ENCODE data around the gene TNFSF8.

TNFSF8 gene

DNA sequence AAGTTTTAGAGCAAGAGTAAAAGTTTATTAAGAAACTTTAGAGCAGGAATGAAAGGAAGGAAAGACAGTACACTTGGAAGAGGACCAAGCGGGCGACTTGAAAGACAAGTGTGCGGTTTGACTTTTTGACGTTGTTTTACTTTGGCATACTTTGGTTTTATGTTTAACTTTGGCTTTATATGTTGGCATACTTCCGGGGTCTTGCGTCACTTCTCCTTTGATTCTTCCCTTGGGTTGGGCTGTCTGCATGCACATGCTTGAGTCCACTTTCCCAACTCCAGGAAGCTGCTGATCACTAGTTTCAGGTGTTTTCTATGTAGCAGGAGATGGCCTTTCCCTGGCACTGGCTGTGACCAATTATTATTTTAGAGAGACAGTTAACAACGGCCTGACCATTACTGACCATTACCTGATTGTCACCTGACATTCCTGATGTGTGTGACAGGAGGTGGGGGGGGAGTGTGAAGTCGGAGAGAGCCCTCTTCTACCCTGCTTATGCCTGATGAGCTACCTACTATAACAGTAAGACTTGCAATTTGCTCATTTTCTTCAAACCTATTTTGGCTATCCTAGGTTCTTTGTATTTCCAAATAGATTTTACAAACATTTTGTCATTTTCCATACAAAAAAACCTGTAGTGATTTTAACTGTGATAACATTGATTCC, 45.5 kb downstream of the TNFSF8 start:
- peak overlapping the region; percentile 9 for H3K9ac ChIP-seq (ENCODE audit: low read length)
- no peaks in the 10 kb centered on the region for H3K9me3 ChIP-seq (ENCODE audit: control insufficient read depth, low read length)
- H3K36me3 ChIP-seq (ENCODE audit: control insufficient read depth, insufficient read depth, low read length) = no peaks in the 10 kb centered on the region
- H3K4me3 ChIP-seq (ENCODE audit: low read length) = no peak overlapping the region
- H3K4me1 ChIP-seq (ENCODE audit: control insufficient read depth, insufficient read depth, low read length) = peaks cover 14% of the 10 kb centered on the region
- H3K27me3 ChIP-seq (ENCODE audit: control insufficient read depth, insufficient read depth, low read length) = no peaks in the 10 kb centered on the region

DNA sequence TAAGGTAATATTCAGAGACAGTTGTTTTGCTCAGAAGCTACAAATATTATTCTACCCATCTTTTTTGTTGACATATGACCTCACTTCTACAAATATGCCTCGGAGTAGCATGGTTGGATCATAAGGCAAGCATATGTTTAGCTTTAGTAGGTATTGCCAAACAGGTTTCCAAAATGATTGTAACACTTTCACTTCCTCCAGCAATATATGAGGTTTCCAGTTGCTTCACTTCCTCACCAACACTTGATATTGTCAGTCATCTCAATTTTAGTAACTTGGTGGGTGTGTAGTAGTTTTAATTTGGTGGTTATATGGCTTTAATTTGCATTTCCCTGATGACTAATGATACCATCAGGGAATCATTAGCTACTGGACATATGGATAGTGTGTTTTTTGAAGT, 46.7 kb downstream of the TNFSF8 start:
- peaks cover 6% of the 10 kb centered on the region for H3K4me1 ChIP-seq (ENCODE audit: control insufficient read depth, insufficient read depth, low read length)
- H3K36me3 ChIP-seq (ENCODE audit: control insufficient read depth, insufficient read depth, low read length) = no peaks in the 10 kb centered on the region
- no peak overlapping the region for H3K4me3 ChIP-seq (ENCODE audit: low read length)
- H3K9ac ChIP-seq (ENCODE audit: low read length) = no peak overlapping the region
- H3K27me3 ChIP-seq (ENCODE audit: control insufficient read depth, insufficient read depth, low read length) = no peaks in the 10 kb centered on the region
- H3K9me3 ChIP-seq (ENCODE audit: control insufficient read depth, low read length) = no peaks in the 10 kb centered on the region

DNA sequence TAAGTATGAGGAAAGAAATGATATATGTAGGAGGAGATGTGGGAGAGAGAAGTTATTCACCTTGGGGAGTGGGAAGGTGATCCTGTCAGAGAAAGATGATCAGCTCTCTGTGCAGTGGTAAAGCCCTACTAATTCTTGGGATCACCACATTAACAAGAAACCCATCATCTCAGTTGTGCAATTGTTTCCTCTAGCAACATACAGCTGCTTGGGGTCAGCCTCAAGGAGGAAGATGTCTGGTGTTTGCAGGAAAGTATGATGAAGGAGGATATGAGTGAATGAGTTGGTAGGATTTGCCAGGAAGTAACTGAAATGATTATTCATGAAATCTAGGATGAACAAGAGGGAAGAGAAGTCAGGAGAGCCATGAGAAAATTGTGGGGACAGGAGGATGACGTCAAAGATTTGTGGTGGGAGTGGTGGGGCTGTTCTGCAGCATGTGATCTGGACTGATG, 50.1 kb downstream of the TNFSF8 start:
- H3K9ac ChIP-seq (ENCODE audit: low read length) = no peak overlapping the region
- no peaks in the 10 kb centered on the region for H3K9me3 ChIP-seq (ENCODE audit: control insufficient read depth, low read length)
- peaks cover 5% of the 10 kb centered on the region for H3K4me1 ChIP-seq (ENCODE audit: control insufficient read depth, insufficient read depth, low read length)
- H3K36me3 ChIP-seq (ENCODE audit: control insufficient read depth, insufficient read depth, low read length) = no peaks in the 10 kb centered on the region
- H3K27me3 ChIP-seq (ENCODE audit: control insufficient read depth, insufficient read depth, low read length) = no peaks in the 10 kb centered on the region
- H3K4me3 ChIP-seq (ENCODE audit: low read length) = no peak overlapping the region

DNA sequence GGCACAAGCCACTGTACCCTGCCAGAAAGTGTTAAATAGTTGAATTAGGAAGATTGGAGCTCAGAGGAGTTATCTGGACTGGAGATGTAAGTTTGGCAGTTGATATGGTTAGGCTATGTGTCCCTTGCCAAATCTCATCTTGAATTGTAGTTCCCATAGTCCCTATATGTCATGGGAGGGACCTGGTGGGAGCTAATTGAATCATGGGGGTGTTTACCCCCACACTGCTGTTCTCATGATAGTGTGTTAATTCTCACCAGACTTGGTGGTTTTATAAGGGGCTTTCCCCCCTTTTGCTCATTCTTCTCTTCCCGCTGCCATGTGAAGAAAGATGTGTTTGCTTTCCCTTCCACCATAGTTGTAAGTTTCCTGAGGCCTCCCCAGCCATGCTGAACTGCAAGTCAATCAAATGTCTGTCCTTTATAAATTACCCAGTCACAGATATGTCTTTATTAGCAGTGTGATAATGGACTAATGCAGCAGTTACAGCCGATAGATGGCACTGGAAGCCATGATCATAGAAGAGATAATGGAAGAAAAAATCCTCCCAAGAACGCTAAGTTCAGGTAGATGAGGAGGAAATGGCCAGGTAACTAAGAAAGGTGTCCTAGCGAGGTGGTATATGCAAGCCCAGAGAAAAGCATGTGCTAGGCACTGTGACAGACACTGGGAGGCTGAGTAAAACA, 51.4 kb downstream of the TNFSF8 start:
- H3K4me1 ChIP-seq (ENCODE audit: control insufficient read depth, insufficient read depth, low read length) = no peaks in the 10 kb centered on the region
- no peaks in the 10 kb centered on the region for H3K27me3 ChIP-seq (ENCODE audit: control insufficient read depth, insufficient read depth, low read length)
- H3K4me3 ChIP-seq (ENCODE audit: low read length) = no peak overlapping the region
- H3K36me3 ChIP-seq (ENCODE audit: control insufficient read depth, insufficient read depth, low read length) = no peaks in the 10 kb centered on the region
- H3K9me3 ChIP-seq (ENCODE audit: control insufficient read depth, low read length) = no peaks in the 10 kb centered on the region
- no peak overlapping the region for H3K9ac ChIP-seq (ENCODE audit: low read length)

DNA sequence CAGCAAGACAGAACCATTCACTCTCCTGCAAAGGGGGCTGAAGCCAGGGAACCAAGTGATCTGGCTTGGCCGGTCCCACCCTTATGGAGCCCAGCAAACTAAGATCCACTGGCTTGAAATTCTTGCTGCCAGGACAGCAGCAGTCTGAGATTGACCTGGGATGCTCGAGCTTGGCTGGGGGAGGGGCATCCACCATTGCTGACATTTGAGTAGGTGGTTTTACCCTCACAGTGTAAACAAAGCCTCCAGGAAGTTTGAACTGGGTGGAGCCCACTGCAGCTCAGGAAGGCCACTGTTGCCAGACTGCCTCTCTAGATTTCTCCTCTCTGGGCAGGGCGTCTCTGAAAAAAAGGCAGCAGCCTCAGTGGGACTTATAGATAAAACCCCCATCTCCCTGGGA, 60.5 kb downstream of the TNFSF8 start:
- no peak overlapping the region for H3K9ac ChIP-seq (ENCODE audit: low read length)
- H3K4me3 ChIP-seq (ENCODE audit: low read length) = no peak overlapping the region
- no peaks in the 10 kb centered on the region for H3K9me3 ChIP-seq (ENCODE audit: control insufficient read depth, low read length)

DNA sequence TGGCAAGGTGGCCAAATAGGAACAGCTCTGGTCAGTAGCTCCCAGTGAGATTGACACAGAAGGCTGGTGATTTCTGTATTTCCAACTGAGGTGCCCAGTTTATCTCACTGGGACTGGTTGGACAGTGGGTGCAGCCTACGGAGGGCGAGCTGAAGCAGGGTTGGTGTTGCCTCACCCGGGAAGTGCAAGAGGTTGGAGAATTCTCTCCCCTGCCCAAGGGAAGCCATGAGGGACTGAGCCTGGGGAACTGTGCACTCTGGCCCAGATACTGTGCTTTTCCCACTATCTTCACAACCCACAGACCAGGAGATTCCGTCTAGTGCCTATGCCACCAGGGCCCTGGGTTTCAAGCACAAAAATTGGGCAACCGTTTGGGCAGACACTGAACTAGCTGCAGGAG, 61.0 kb downstream of the TNFSF8 start:
- Histone ChIP-seq H3K9me3 (ENCODE audit: control insufficient read depth, low read length) (no peaks in the 10 kb centered on the region), H3K4me3 (ENCODE audit: low read length) (no peak overlapping the region), H3K27me3 (ENCODE audit: control insufficient read depth, insufficient read depth, low read length) (no peaks in the 10 kb centered on the region), H3K36me3 (ENCODE audit: control insufficient read depth, insufficient read depth, low read length) (no peaks in the 10 kb centered on the region), H3K4me1 (ENCODE audit: control insufficient read depth, insufficient read depth, low read length) (peaks cover 13% of the 10 kb centered on the region), H3K9ac (ENCODE audit: low read length) (no peak overlapping the region)

More for the DNA sequence above, 60.5 kb downstream of the TNFSF8 start:
- H3K36me3 ChIP-seq (ENCODE audit: control insufficient read depth, insufficient read depth, low read length) = no peaks in the 10 kb centered on the region
- peaks cover 13% of the 10 kb centered on the region for H3K4me1 ChIP-seq (ENCODE audit: control insufficient read depth, insufficient read depth, low read length)
- no peaks in the 10 kb centered on the region for H3K27me3 ChIP-seq (ENCODE audit: control insufficient read depth, insufficient read depth, low read length)

- H3K9ac ChIP-seq (ENCODE audit: low read length) = no peak overlapping the region
- no peaks in the 10 kb centered on the region for H3K36me3 ChIP-seq (ENCODE audit: control insufficient read depth, insufficient read depth, low read length)
- H3K9me3 ChIP-seq (ENCODE audit: control insufficient read depth, low read length) = no peaks in the 10 kb centered on the region
- no peaks in the 10 kb centered on the region for H3K27me3 ChIP-seq (ENCODE audit: control insufficient read depth, insufficient read depth, low read length)
- H3K4me1 ChIP-seq (ENCODE audit: control insufficient read depth, insufficient read depth, low read length) = peaks cover 13% of the 10 kb centered on the region
- no peak overlapping the region for H3K4me3 ChIP-seq (ENCODE audit: low read length)
Observed at GRCh38 chr9:114867327-114867726, 63.1 kb downstream of the TNFSF8 start.

- Histone ChIP-seq H3K36me3 (ENCODE audit: control insufficient read depth, insufficient read depth, low read length) (no peaks in the 10 kb centered on the region), H3K4me1 (ENCODE audit: control insufficient read depth, insufficient read depth, low read length) (peaks cover 3% of the 10 kb centered on the region), H3K27me3 (ENCODE audit: control insufficient read depth, insufficient read depth, low read length) (no peaks in the 10 kb centered on the region), H3K9ac (ENCODE audit: low read length) (no peak overlapping the region), H3K4me3 (ENCODE audit: low read length) (no peak overlapping the region), H3K9me3 (ENCODE audit: control insufficient read depth, low read length) (no peaks in the 10 kb centered on the region)
Observed at GRCh38 chr9:114864471-114864870, 65.9 kb downstream of the TNFSF8 start.

DNA sequence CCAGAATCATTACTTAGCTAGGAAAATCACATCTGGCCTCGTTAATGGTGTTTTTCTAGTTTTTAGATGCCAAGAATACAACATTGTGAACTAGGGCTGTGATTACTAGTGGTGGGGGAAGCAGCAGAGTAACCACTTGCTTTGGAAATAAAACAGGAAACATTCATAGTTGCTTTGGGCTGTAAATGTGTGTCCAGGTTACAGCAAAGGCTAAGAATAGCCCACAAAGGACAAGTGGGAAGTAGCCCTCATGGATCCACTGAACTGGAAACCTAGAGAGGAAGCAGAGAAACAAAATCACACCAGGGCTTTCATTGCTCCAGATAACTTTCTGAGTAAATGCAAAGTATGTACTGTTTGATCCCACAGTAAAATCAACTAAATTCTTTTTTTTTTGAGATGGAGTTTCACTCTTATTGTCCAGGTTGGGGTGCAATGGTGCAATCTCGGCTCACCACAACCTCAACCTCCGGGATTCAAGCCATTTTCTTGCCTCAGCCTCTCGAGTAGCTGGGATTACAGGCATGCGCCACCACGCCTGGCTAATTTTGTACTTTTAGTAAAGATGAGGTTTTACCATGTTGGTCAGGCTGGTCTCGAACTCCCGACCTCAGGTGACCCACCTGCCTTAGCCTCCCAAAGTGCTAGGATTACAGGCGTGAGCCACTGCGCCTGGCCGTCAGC, 68.3 kb downstream of the TNFSF8 start:
- Histone ChIP-seq H3K27me3 (ENCODE audit: control insufficient read depth, insufficient read depth, low read length) (no peaks in the 10 kb centered on the region), H3K9ac (ENCODE audit: low read length) (no peak overlapping the region), H3K4me1 (ENCODE audit: control insufficient read depth, insufficient read depth, low read length) (no peaks in the 10 kb centered on the region), H3K4me3 (ENCODE audit: low read length) (no peak overlapping the region), H3K36me3 (ENCODE audit: control insufficient read depth, insufficient read depth, low read length) (no peaks in the 10 kb centered on the region), H3K9me3 (ENCODE audit: control insufficient read depth, low read length) (no peaks in the 10 kb centered on the region)

DNA sequence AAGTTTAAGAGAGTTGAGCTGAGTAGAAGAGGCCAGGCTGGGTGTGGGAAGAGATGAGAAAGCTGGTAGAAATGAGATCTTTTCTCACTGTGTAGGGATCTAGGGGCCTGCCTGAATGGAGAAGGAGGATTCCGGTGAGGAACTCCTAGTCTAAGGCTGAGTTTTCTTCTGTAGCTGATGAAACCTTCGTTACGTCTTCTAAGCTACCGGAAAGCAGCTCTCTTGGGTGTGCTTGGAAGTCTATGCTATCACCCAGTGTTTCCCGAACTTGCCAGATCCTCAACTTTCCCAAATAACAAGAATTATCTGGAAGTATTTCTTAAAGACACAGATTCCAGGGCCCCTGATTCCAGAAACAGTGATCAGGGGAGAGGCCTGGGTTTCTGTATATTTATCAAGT, 69.1 kb downstream of the TNFSF8 start:
- Histone ChIP-seq H3K36me3 (ENCODE audit: control insufficient read depth, insufficient read depth, low read length) (no peaks in the 10 kb centered on the region), H3K4me3 (ENCODE audit: low read length) (no peak overlapping the region), H3K4me1 (ENCODE audit: control insufficient read depth, insufficient read depth, low read length) (no peaks in the 10 kb centered on the region), H3K9ac (ENCODE audit: low read length) (no peak overlapping the region), H3K9me3 (ENCODE audit: control insufficient read depth, low read length) (no peaks in the 10 kb centered on the region), H3K27me3 (ENCODE audit: control insufficient read depth, insufficient read depth, low read length) (no peaks in the 10 kb centered on the region)

GRCh38 chr9:114860187-114860586, 70.2 kb downstream of the TNFSF8 start:
- no peak overlapping the region for H3K4me3 ChIP-seq (ENCODE audit: low read length)
- no peaks in the 10 kb centered on the region for H3K27me3 ChIP-seq (ENCODE audit: control insufficient read depth, insufficient read depth, low read length)
- H3K9me3 ChIP-seq (ENCODE audit: control insufficient read depth, low read length) = no peaks in the 10 kb centered on the region
- no peaks in the 10 kb centered on the region for H3K4me1 ChIP-seq (ENCODE audit: control insufficient read depth, insufficient read depth, low read length)
- no peaks in the 10 kb centered on the region for H3K36me3 ChIP-seq (ENCODE audit: control insufficient read depth, insufficient read depth, low read length)
- H3K9ac ChIP-seq (ENCODE audit: low read length) = no peak overlapping the region

GRCh38 chr9:114856942-114857315, 73.5 kb downstream of the TNFSF8 start:
- H3K9ac ChIP-seq (ENCODE audit: low read length) = no peak overlapping the region
- peaks cover 11% of the 10 kb centered on the region for H3K4me1 ChIP-seq (ENCODE audit: control insufficient read depth, insufficient read depth, low read length)
- H3K4me3 ChIP-seq (ENCODE audit: low read length) = no peak overlapping the region
- H3K36me3 ChIP-seq (ENCODE audit: control insufficient read depth, insufficient read depth, low read length) = no peaks in the 10 kb centered on the region
- no peaks in the 10 kb centered on the region for H3K9me3 ChIP-seq (ENCODE audit: control insufficient read depth, low read length)
- H3K27me3 ChIP-seq (ENCODE audit: control insufficient read depth, insufficient read depth, low read length) = no peaks in the 10 kb centered on the region

Data from mucosa of stomach (tissue), 1 donor.